ENCODE results near the gene CPLANE2. TPM values are rescaled to one million over a fixed set of nuclear protein-coding genes. Genes with fewer than 3 reads are reported as not detected.

CPLANE2 gene
- total and polyA plus RNA-seq, 2 of the 4 experiments (the other 2 are of a cell fraction), result 3.2 to 5.8 TPM

DNA sequence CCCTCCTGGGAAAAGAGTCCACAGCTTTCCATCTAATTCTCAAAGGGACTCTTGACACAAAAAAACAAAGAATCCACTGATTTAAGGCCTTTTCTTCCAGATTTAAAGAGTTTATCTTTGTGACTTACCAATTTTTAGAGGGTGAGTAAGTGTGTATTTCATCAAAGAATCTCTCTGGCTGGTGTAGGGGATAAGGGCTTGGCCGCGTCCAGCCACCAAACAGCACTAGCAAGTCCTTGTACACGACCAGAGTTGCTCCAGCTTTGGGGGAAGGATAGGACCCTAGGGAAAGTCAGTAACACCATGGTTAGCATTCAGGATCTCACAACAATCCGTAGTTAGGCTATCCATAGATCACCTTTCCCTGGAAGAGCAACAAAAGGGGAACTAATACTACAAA, 19.5 kb upstream of the CPLANE2 start:
- Histone ChIP-seq H2AK5ac (ENCODE audit: low read depth, low read length) (no peak overlapping the region; the same call in 1 of the 2 replicates), H3K4me2 (ENCODE audit: low read depth, low read length) (no peak overlapping the region), H3K56ac (ENCODE audit: extremely low read depth, insufficient read depth, low read length) (no peak overlapping the region), H3K36me3 (ENCODE audit: control insufficient read depth, insufficient read depth, low read length) (peaks cover 17% of the 10 kb centered on the region), H3K14ac (replicated peaks; ENCODE audit: low read depth, low read length) (peak overlapping the region; percentile 22), H3K18ac (ENCODE audit: low read depth, low read length) (peak overlapping the region; percentile 31; the same call in 1 of the 2 replicates), H2BK5ac (ENCODE audit: low read depth, low read length, poor library complexity, severe bottlenecking) (peak overlapping the region; percentile 71), H2BK15ac (ENCODE audit: low read depth, low read length) (peak overlapping the region; percentile 51; the same call in 1 of the 3 replicates), H3K9me3 (ENCODE audit: control insufficient read depth, insufficient read depth, low read length) (no peaks in the 10 kb centered on the region), H3K4ac (ENCODE audit: low read depth, low read length) (peak overlapping the region; percentile 34), H3K23ac (ENCODE audit: low read depth, low read length) (no peak overlapping the region), H4K20me1 (ENCODE audit: insufficient read depth, low read length) (peaks cover 3% of the 10 kb centered on the region; the same call in 1 of the 2 replicates), H3K9me1 (ENCODE audit: insufficient read depth, low read length) (peaks cover 13% of the 10 kb centered on the region; the same call in 1 of the 2 replicates), H3K27me3 (ENCODE audit: control insufficient read depth, insufficient read depth, low read length) (no peaks in the 10 kb centered on the region), H4K5ac (ENCODE audit: low read depth, low read length) (peak overlapping the region; percentile 22; the same call in 1 of the 2 replicates), H2BK20ac (ENCODE audit: low read depth, low read length) (no peak overlapping the region), H4K8ac (ENCODE audit: low read depth in 2 of 2, low read length in 2 of 2) (0 out of 4 replicates have a peak overlapping the region, but pooled peaks of 1 of the 2 experiments have one; percentile 3), H2BK120ac (ENCODE audit: low read depth, low read length) (peak overlapping the region; percentile 50; the same call in 1 of the 2 replicates), H3K79me1 (ENCODE audit: low read depth in 1 of 2, low read length in 2 of 2) (peaks cover 35 to 55% of the 10 kb centered on the region in 2 experiments), H3K4me1 (ENCODE audit: control insufficient read depth, insufficient read depth, low read length) (peaks cover 15% of the 10 kb centered on the region), H4K91ac (ENCODE audit: insufficient read depth, low read depth, low read length) (peak overlapping the region; percentile 30; the same call in 1 of the 2 replicates), H2AK9ac (replicated peaks; ENCODE audit: low read depth, low read length, poor library complexity) (no peak overlapping the region), H3K9ac (ENCODE audit: low read depth, low read length) (no peak overlapping the region), H2AFZ (replicated peaks; ENCODE audit: low read length, poor library complexity) (no peak overlapping the region), H3K27ac (ENCODE audit: insufficient read depth, low read length) (peak overlapping the region; percentile 10; the same call in 1 of the 2 replicates), H3K4me3 (ENCODE audit: insufficient read depth, low read depth, low read length) (no peak overlapping the region)
- CTCF ChIA-PET, result no interaction called here
- dilution Hi-C loops (cut with HindIII; ENCODE audit: low sequenced_read_pairs, unreplicated experiment), result no loop called here
- no peak for TF ChIP-seq POLR2A (IDR thresholded peaks at IDR 0.05; ENCODE audit: low read depth, low read length)
- no peak for TF ChIP-seq CTCF (conservative IDR thresholded peaks at IDR 0.05; ENCODE audit: low read depth, low read length)
- no peak for TF ChIP-seq MAZ (IDR thresholded peaks at IDR 0.05; ENCODE audit: borderline replicate concordance, low read depth, low read length)
- no peak for TF ChIP-seq MAFK (IDR thresholded peaks at IDR 0.05; ENCODE audit: low read depth, low read length)
- no peak for TF ChIP-seq CHD1 (IDR thresholded peaks at IDR 0.05; ENCODE audit: low read depth, low read length)
- no peak for TF ChIP-seq FOS (IDR thresholded peaks at IDR 0.05; ENCODE audit: low read depth, low read length)
- no peak for TF ChIP-seq SMC3 (IDR thresholded peaks at IDR 0.05; ENCODE audit: low read depth, low read length)
- TF ChIP-seq CEBPB (IDR thresholded peaks at IDR 0.05; ENCODE audit: low read depth, low read length), result no peak
- TF ChIP-seq MXI1 (IDR thresholded peaks at IDR 0.05; ENCODE audit: borderline replicate concordance, low read depth, low read length), result no peak
- TF ChIP-seq ELK1 (IDR thresholded peaks at IDR 0.05; ENCODE audit: borderline replicate concordance, low read depth, low read length), result no peak
- TF ChIP-seq RCOR1 (IDR thresholded peaks at IDR 0.05; ENCODE audit: insufficient replicate concordance, low read length), result no peak
- no peak for TF ChIP-seq NFE2L2 (IDR thresholded peaks at IDR 0.05; ENCODE audit: low read depth, low read length)
- no CpG with 5 or more reads among the region's 4 CpGs for WGBS, 2 experiments (ENCODE audit: extremely low coverage in 2 of 2, insufficient read length in 1 of 2)
- no TSS peak for BruUV-seq (replicated peaks)
- DNase-seq, result peak; percentile 20
- ATAC-seq (ENCODE audit: low read depth), result no peak
- intact Hi-C loops (cut with micrococcal nuclease), result no loop called here
- POLR2A ChIA-PET (ENCODE audit: unreplicated experiment), result no interaction called here
- in situ Hi-C loops (cut with MboI; ENCODE audit: low sequenced_read_pairs), result no loop called here

All from IMR-90 (cell line).